Astrocyte (in vitro differentiated cells and primary cell): ENCODE results near the gene RAD51.

ENCODE experiments used
- EZH2 ChIP-seq: IDR thresholded peaks from 2 replicates; pipeline ENCODE4 v1.6.1; 2012; ENCODE audit warnings: mild to moderate bottlenecking, low read length, inconsistent platforms; ENCODE audit not compliant: insufficient read depth
- TF ChIP-seq, protein P1 (sequence below): IDR thresholded peaks from 2 replicates; pipeline ENCODE4 v1.5.1; 2011; ENCODE audit warnings: low read depth, mild to moderate bottlenecking, inconsistent platforms, low read length, moderate library complexity; ENCODE audit not compliant: insufficient read depth

DNA sequence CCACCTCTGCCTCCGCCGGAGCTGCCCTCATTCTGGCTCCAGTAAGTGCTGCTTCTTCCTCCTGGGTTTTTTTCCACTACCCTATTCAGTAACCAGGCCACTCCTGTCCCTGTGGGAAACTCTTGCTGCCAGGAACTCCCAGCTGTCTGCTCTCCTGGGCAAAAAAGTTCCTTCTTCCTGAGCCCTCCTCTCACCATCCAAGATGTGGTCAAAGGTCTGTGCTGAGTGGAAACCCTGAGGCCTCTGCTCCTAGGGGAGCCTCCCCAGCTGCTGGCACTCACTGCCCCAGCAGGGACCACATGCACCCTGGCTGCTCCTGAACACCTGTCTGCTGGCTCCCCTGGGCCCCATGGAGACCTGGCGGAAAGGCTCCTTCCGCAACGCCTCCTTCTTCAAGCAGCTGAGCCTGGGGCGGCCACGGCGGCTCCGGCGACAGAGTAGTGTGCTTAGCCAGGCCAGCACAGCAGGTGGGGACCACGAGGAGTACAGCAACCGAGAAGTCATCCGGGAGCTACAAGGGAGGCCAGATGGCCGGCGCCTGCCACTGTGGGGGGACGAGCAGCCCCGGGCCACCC lies 75.3 kb downstream of the RAD51 start:
- TF ChIP-seq, protein P1, sequence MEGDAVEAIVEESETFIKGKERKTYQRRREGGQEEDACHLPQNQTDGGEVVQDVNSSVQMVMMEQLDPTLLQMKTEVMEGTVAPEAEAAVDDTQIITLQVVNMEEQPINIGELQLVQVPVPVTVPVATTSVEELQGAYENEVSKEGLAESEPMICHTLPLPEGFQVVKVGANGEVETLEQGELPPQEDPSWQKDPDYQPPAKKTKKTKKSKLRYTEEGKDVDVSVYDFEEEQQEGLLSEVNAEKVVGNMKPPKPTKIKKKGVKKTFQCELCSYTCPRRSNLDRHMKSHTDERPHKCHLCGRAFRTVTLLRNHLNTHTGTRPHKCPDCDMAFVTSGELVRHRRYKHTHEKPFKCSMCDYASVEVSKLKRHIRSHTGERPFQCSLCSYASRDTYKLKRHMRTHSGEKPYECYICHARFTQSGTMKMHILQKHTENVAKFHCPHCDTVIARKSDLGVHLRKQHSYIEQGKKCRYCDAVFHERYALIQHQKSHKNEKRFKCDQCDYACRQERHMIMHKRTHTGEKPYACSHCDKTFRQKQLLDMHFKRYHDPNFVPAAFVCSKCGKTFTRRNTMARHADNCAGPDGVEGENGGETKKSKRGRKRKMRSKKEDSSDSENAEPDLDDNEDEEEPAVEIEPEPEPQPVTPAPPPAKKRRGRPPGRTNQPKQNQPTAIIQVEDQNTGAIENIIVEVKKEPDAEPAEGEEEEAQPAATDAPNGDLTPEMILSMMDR = no peak
- no peak for TF ChIP-seq EZH2
